ENCODE measurements around the gene KANSL1L. TPM values are rescaled to one million over a fixed set of nuclear protein-coding genes. Genes with fewer than 3 reads are reported as not detected.

Gene KANSL1L
- total RNA-seq, 1 donor from 2014 or later, result 88.2 TPM

Other genes with a start within 250 kb of the KANSL1L start
- gene RPE, start 168.8 kb downstream of the KANSL1L start, total RNA-seq, result 29.7 TPM
- 4.7 TPM for gene ACADL, start 54.0 kb upstream of the KANSL1L start, total RNA-seq
- 6,507 TPM for gene MYL1, start 143.8 kb upstream of the KANSL1L start, total RNA-seq